ENCODE results near the gene MS4A4A.

DNA sequence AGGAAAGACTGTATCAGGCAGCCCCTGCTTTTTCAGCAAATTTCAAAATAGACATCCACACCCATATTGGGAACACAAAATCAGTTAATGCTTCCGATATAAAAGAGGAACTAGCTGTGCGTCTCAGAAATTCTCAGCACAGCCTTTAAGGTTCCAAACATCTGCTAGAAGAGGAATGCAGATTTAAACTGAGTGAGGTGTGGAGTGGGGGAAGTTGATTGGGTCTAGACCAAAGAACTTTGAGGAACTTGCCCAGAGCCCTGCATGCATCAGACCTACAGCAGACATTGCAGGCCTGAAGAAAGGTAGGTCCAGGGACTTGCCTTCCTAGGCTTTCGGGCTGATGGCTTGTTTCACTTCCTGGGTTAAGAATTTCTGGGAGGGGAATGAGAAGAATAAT, at the start of gene MS4A4A:
- TF ChIP-seq POLR2A (IDR thresholded peaks at IDR 0.05; ENCODE audit: low read depth, low read length), result no peak
- no peak for TF ChIP-seq POLR2AphosphoS5 (IDR thresholded peaks at IDR 0.05; ENCODE audit: low read depth, low read length)
- TF ChIP-seq TAF1 (IDR thresholded peaks at IDR 0.05; ENCODE audit: borderline replicate concordance, low read depth, low read length), result no peak
